Activated CD8-positive, alpha-beta T cell treated with anti-CD3 and anti-CD28 coated beads, Interleukin-2, amount 10 ng/mL, durations not matched to agents 7 days and 5 days (primary cell): Measurements from ENCODE around the gene CDK5. TPM values are rescaled to one million over a fixed set of nuclear protein-coding genes. Genes with fewer than 3 reads are reported as not detected.
A peak's percentile ranks its signal among the peaks of the same experiment; 100 is the strongest.
"Not testable (repeated sequence)": the region's sequence is repeated elsewhere in the genome, so short reads cannot be mapped to it uniquely, and the experiment has no call there.

ENCODE experiments used
- ATAC-seq: fragments of 150-1000 bp; cut with Tn5 transposase; one replicate; pipeline ENCODE4 v1.10.0; 2021; ENCODE audit warnings: moderate library complexity
- CTCF ChIA-PET: fragments of 350-600 bp; sonication (Branson Sonifier 250); formaldehyde crosslinking; loops from one replicate; lab custom pipeline; 2021; ENCODE audit warnings: antibody characterized with exemption; lab: Charles Lee
- POLR2A ChIA-PET: fragments of 350-600 bp; sonication (Branson Sonifier 250); formaldehyde crosslinking; loops from one replicate; lab custom pipeline; 2021; ENCODE audit warnings: antibody characterized with exemption; lab: Charles Lee
- DNase-seq: peaks from one replicate; pipeline ENCODE4 v3.0.0-alpha.2; 2020
- H3K27ac Mint-ChIP-seq: one replicate; pipeline ENCODE4 v1.8.0; 2021; ENCODE audit warnings: mild to moderate bottlenecking, mixed read lengths
- H3K27me3 Mint-ChIP-seq: one replicate; pipeline ENCODE4 v1.8.0; 2021; ENCODE audit warnings: low read depth, mixed read lengths
- H3K36me3 Mint-ChIP-seq: one replicate; pipeline ENCODE4 v1.8.0; 2021; ENCODE audit warnings: low read depth, mixed read lengths
- H3K4me1 Mint-ChIP-seq: one replicate; pipeline ENCODE4 v1.8.0; 2021; ENCODE audit warnings: low read depth, mixed read lengths
- H3K4me3 Mint-ChIP-seq: one replicate; pipeline ENCODE4 v1.8.0; 2021; ENCODE audit warnings: mild to moderate bottlenecking, mixed read lengths
- H3K9me3 Mint-ChIP-seq: one replicate; pipeline ENCODE4 v1.8.0; 2022; ENCODE audit warnings: mixed read lengths; ENCODE audit not compliant: insufficient read depth
- total RNA-seq, 2 experiments: library from RNA; stranded (reverse); gene quantifications; one replicate each; pipeline ENCODE4 v1.2.3, GENCODE V29; 2021

Gene CDK5
- total RNA-seq, 2 experiments from 2014 or later, result 20.3 to 21.0 TPM

DNA sequence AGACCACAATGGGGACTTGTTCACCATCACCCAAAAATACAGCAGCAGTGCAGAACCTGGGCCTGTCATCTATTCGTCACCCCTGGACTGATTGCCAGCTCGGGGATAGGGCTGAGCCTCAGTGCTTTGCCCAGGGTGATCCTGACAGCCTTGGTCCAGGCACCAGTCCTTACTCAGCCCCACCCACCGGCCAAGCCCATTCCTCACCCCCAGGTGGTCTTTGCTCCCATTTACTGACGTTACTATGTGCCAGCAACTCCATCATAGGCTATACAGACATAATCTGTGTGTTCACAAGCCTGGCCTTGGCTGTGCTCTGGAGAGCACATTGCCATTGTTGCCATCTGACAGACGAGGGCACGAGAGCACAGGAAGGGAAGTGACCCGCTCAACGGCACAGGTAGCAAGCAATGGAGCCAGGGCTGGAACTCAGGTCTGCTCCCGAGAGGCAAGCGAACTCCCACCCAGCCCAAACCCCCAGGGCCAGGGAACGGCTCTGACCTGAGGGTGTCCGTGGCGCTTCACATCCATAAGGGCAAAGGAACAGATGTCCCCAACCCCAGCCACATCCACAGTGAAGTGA lies 40.2 kb downstream of the CDK5 start:
- H3K27ac Mint-ChIP-seq, result peak overlapping the region; percentile 65
- POLR2A ChIA-PET, result interaction anchor here (1.2 kb wide), 1 partner anchor 9 kb away, joined by 3 read pairs; no protein-coding TSS in a partner anchor
- H3K4me1 Mint-ChIP-seq, result peaks cover 65% of the 10 kb centered on the region
- ATAC-seq (no peak), DNase-seq (no peak)
- peak overlapping the region; percentile 69 for H3K4me3 Mint-ChIP-seq
- H3K36me3 Mint-ChIP-seq, result peaks cover 14% of the 10 kb centered on the region
- H3K27me3 Mint-ChIP-seq, result peaks cover 28% of the 10 kb centered on the region
- CTCF ChIA-PET, result interaction anchor here (0.8 to 3.9 kb wide), 16 partner anchors 9 to 209 kb away, joined by 3 to 53 read pairs (median 5); partner anchors contain the start of genes ABCB8, ABCF2, FASTK and NOS3
- no peaks in the 10 kb centered on the region for H3K9me3 Mint-ChIP-seq

DNA sequence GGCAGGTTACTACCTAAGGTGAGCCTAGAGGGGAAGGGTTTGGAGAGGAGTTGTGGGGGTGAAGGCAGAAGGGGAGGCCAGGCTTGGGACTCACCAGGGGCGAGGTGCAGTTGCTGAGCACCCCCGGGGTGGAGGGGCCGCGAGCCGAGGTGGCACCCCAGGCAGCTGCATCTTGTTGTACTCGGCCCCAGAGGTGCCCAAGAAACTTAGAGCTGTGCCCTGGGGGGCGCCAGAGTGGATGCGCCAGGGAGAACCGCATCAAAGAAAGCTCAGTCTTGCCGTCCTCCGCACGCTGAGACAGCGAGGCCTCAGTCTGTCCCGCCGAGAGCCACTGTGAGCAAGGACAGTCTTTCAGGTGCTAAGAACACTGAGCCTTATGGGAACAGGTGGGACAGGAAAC lies 40.8 kb downstream of the CDK5 start:
- DNase-seq (no peak), ATAC-seq (no peak)
- H3K4me3 Mint-ChIP-seq, result peak overlapping the region; percentile 69
- ChIA-PET CTCF (interaction anchor here (1.1 to 3.9 kb wide), 8 partner anchors 8 to 210 kb away, joined by 3 to 50 read pairs (median 6); partner anchors contain the start of genes ABCB8, ABCF2 and SLC4A2), POLR2A (interaction anchor here (1.2 kb wide), 1 partner anchor 9 kb away, joined by 3 read pairs; no protein-coding TSS in a partner anchor)
- no peaks in the 10 kb centered on the region for H3K9me3 Mint-ChIP-seq
- peaks cover 28% of the 10 kb centered on the region for H3K27me3 Mint-ChIP-seq
- peaks cover 70% of the 10 kb centered on the region for H3K4me1 Mint-ChIP-seq
- peak overlapping the region; percentile 65 for H3K27ac Mint-ChIP-seq
- H3K36me3 Mint-ChIP-seq, result peaks cover 14% of the 10 kb centered on the region

DNA sequence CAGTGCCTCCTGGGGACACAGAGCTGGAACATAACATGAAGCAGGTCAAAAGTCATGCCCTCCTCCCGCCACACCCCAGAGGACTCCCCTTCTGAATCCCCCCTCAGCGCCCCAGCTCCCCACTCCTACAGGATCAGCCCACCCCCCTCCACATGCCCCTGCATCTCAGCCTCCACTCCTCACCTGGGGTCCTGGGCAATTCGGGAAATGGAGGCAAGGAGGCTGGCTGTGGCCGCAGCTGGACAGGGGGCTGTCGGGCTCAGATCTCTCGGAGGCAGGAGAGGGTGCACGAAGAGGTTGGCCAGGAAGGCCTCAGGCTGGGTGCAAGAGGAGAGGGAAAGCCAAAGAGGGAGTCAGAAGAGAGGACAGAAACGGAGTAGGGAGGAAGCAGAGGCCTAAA lies 41.2 kb downstream of the CDK5 start:
- POLR2A ChIA-PET, result no interaction called here
- H3K4me3 Mint-ChIP-seq, result no peak overlapping the region
- H3K27ac Mint-ChIP-seq, result no peak overlapping the region
- ATAC-seq (no peak), DNase-seq (no peak)
- peaks cover 74% of the 10 kb centered on the region for H3K4me1 Mint-ChIP-seq
- no peaks in the 10 kb centered on the region for H3K9me3 Mint-ChIP-seq
- CTCF ChIA-PET, result interaction anchor here (1.1 to 3.9 kb wide), 5 partner anchors 8 to 118 kb away, joined by 4 to 50 read pairs (median 5); partner anchors contain the start of gene ABCB8
- peaks cover 28% of the 10 kb centered on the region for H3K27me3 Mint-ChIP-seq
- peaks cover 14% of the 10 kb centered on the region for H3K36me3 Mint-ChIP-seq

DNA sequence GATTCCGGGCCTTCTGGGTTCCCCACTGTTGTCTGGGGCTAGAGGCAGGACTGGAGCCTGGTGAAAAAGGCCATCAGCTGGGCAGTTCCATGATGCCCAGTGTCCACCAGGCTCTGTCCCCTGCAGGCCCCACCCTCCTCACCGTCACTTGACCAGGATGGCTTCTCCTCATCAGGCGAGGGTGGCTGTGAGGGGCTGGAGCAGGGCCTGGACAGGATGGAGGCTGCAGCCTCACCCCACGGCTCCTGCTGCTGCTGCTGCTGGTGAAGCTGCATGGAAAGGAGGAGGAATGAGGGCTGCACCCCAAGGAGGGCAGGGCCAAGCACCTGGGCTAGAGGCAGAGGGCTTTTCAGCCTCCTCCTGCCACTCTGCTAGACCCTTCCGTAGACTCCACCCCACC lies 41.7 kb downstream of the CDK5 start:
- no peak overlapping the region for H3K4me3 Mint-ChIP-seq

DNA sequence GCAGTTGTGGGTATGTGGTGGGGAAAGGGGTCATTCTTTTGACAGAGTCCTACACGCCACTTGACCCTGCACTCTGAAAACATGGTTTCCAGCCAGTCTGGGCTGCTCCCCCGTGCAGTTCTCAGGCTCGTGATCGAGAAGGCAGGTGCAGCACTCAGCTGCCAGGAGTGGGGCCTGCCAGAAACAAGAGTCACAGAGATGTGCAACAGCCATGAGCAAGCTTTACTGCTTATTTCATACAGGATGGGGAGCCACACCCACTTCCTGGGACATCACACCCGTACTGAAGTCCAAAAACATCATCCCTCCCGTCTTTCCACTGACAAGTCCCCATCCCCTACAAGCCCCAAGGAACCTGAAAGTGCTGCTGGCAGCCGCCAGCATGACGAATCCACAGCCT lies 42.7 kb downstream of the CDK5 start:
- ChIA-PET CTCF (interaction anchor here (1.2 to 1.7 kb wide), 2 partner anchors 25 to 52 kb away, joined by 3 to 4 read pairs; no protein-coding TSS in a partner anchor), POLR2A (interaction anchor here (0.7 kb wide), 1 partner anchor 13 kb away, joined by 3 read pairs; the partner anchor contains the start of gene ABCB8)
- H3K36me3 Mint-ChIP-seq, result peaks cover 14% of the 10 kb centered on the region
- H3K27ac Mint-ChIP-seq, result peak overlapping the region; percentile 94
- ATAC-seq (no peak), DNase-seq (peak; percentile 58)
- H3K9me3 Mint-ChIP-seq, result no peaks in the 10 kb centered on the region
- H3K4me1 Mint-ChIP-seq, result peaks cover 88% of the 10 kb centered on the region
- peaks cover 16% of the 10 kb centered on the region for H3K27me3 Mint-ChIP-seq
- peak overlapping the region; percentile 78 for H3K4me3 Mint-ChIP-seq

More for the DNA sequence above, 41.7 kb downstream of the CDK5 start:
- ATAC-seq, result no peak
- ChIA-PET CTCF (interaction anchor here (1.1 kb wide), 1 partner anchor 118 kb away, joined by 4 read pairs; no protein-coding TSS in a partner anchor), POLR2A (no interaction called here)
- no peaks in the 10 kb centered on the region for H3K9me3 Mint-ChIP-seq
- peaks cover 23% of the 10 kb centered on the region for H3K27me3 Mint-ChIP-seq
- DNase-seq, result no peak
- H3K27ac Mint-ChIP-seq, result no peak overlapping the region
- H3K4me1 Mint-ChIP-seq, result peaks cover 77% of the 10 kb centered on the region
- H3K36me3 Mint-ChIP-seq, result peaks cover 14% of the 10 kb centered on the region

DNA sequence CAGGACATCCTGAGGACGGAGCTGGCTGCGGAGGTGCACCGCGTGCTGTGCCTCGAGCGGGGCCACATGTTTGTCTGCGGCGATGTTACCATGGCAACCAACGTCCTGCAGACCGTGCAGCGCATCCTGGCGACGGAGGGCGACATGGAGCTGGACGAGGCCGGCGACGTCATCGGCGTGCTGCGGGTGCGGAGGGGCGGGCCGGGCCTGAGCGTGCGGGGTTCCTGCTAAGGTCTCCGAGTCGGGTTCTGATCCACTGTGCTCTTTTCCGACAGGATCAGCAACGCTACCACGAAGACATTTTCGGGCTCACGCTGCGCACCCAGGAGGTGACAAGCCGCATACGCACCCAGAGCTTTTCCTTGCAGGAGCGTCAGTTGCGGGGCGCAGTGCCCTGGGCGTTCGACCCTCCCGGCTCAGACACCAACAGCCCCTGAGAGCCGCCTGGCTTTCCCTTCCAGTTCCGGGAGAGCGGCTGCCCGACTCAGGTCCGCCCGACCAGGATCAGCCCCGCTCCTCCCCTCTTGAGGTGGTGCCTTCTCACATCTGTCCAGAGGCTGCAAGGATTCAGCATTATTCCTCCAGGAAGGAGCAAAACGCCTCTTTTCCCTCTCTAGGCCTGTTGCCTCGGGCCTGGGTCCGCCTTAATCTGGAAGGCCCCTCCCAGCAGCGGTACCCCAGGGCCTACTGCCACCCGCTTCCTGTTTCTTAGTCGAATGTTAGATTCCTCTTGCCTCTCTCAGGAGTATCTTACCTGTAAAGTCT lies 43.8 kb downstream of the CDK5 start:
- POLR2A ChIA-PET, result interaction anchor here (0.9 kb wide), 1 partner anchor 45 kb away, joined by 3 read pairs; the partner anchor contains the start of gene SLC4A2
- H3K4me1 Mint-ChIP-seq, result peaks cover 88% of the 10 kb centered on the region
- H3K9me3 Mint-ChIP-seq, result no peaks in the 10 kb centered on the region
- ATAC-seq (peak; percentile 67), DNase-seq (peak; percentile 95)
- H3K27ac Mint-ChIP-seq, result peak overlapping the region; percentile 94
- peaks cover 14% of the 10 kb centered on the region for H3K36me3 Mint-ChIP-seq
- H3K4me3 Mint-ChIP-seq, result peak overlapping the region; percentile 78
- CTCF ChIA-PET, result interaction anchor here (0.7 to 1.7 kb wide), 4 partner anchors 14 to 116 kb away, joined by 3 to 6 read pairs (median 4); partner anchors contain the start of gene ABCB8
- H3K27me3 Mint-ChIP-seq, result peaks cover 11% of the 10 kb centered on the region

DNA sequence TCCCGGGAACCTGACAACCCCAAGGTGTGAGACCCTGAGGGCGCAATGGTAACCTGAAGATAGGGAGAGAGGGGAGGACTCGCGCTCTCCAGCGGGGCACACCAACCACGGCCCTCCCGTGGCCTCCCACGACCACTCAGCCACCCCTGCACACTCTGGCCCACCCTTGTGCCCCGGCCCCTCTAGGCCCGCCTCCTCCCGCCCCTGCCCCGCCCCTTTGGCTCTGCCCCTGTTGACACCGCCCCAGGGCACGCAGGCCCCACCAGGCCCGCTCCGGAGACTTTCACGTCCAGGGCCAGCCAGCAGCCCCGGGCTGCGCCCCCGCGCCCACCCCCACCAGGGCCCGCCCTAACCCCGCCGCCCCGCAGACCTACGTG lies 44.4 kb downstream of the CDK5 start:
- ATAC-seq (no peak), DNase-seq (no peak)
- H3K4me1 Mint-ChIP-seq, result peaks cover 89% of the 10 kb centered on the region
- peaks cover 13% of the 10 kb centered on the region for H3K36me3 Mint-ChIP-seq
- H3K4me3 Mint-ChIP-seq, result no peak overlapping the region
- ChIA-PET POLR2A (no interaction called here), CTCF (interaction anchor here (0.7 to 1.7 kb wide), 4 partner anchors 15 to 115 kb away, joined by 3 to 6 read pairs (median 4); partner anchors contain the start of gene ABCB8)
- H3K9me3 Mint-ChIP-seq, result no peaks in the 10 kb centered on the region
- peaks cover 7% of the 10 kb centered on the region for H3K27me3 Mint-ChIP-seq
- no peak overlapping the region for H3K27ac Mint-ChIP-seq

DNA sequence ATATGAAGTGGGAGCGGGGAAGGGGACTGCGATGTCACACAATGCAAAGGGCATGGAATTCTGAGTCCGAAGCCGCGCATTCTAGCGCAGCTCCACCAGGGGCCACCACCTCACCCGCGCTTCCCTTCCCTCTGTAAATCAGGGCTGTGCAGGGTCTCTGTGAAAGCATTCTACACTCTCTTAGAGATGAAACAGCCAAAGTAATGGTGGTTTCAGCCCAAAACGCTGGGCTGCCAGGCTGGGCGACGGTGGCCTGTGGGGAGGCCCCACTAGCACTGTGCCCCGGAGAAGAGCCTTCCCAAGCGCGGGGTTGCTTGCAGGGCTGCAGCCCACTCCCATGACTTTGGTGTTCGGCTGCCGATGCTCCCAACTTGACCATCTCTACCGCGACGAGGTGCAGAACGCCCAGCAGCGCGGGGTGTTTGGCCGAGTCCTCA lies 44.8 kb downstream of the CDK5 start:
- DNase-seq, result no peak
- POLR2A ChIA-PET, result no interaction called here
- peaks cover 3% of the 10 kb centered on the region for H3K27me3 Mint-ChIP-seq

DNA sequence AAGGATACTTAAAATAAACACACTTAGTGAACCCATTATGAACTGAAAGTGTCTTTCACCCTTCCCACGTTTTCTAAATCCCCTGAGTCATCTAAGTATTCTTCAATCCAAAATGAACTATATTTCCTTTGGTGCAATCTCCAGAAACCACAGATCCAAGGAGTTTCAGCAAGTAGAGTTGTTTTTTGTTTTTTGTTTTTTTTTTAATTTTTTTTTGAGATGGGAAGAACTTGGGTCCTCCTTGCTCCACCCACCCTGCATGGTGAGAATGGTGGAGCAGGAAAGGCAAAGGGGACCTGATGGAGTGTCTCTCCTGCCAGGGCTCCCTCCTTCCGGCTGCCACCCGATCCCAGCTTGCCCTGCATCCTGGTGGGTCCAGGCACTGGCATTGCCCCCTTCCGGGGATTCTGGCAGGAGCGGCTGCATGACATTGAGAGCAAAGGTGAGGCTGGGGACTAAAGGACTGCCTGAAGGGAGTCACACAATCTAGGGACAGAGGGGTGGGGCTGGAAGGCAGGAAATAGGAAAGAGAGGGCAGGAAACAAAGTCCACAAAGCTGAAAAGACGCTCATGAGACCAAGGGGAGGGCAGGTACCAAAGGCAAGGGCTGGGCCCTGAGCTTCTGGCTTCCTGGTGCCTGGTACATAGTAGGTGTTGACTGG lies 45.5 kb downstream of the CDK5 start:
- H3K4me3 Mint-ChIP-seq, result peak overlapping the region; percentile 23
- POLR2A ChIA-PET, result no interaction called here
- no peak for DNase-seq

More for the DNA sequence above, 44.8 kb downstream of the CDK5 start:
- H3K9me3 Mint-ChIP-seq, result no peaks in the 10 kb centered on the region
- H3K36me3 Mint-ChIP-seq, result peaks cover 11% of the 10 kb centered on the region
- CTCF ChIA-PET, result interaction anchor here (1.0 kb wide), 1 partner anchor 15 kb away, joined by 3 read pairs; the partner anchor contains the start of gene ABCB8
- H3K4me3 Mint-ChIP-seq, result peak overlapping the region; percentile 31
- no peak for ATAC-seq
- peaks cover 89% of the 10 kb centered on the region for H3K4me1 Mint-ChIP-seq
- peak overlapping the region; percentile 14 for H3K27ac Mint-ChIP-seq

DNA sequence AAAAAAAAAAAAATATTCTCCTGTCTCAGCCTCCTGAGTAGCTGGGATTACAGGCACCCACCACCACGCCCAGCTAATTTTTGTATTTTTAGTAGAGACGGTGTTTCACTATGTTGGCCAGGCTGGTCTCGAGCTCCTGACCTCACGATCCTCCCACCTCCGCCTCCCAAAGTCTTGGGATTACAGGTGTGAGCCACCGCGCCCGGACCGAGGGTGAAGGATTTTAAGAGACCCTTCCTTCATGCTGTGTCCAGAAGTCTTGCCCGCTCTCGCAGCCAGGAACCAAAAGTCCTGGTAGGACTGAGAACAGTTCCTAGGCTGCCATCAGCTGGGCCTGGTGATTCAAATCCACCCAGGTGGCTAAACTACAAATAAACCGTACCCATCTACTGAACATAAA lies 46.1 kb downstream of the CDK5 start:
- CTCF ChIA-PET, result interaction anchor here (1.0 to 5.3 kb wide), 7 partner anchors 10 to 133 kb away, joined by 3 to 23 read pairs (median 5); partner anchors contain the start of gene ABCB8
- H3K27me3 Mint-ChIP-seq, DNase-seq, POLR2A ChIA-PET, ATAC-seq, H3K9me3 Mint-ChIP-seq: not testable (repeated sequence)
- Mint-ChIP-seq H3K27ac (peak overlapping the region; percentile 84), H3K4me3 (peak overlapping the region; percentile 3), H3K36me3 (peaks cover 11% of the 10 kb centered on the region), H3K4me1 (peaks cover 86% of the 10 kb centered on the region)

More for the DNA sequence above, 45.5 kb downstream of the CDK5 start:
- H3K36me3 Mint-ChIP-seq, result peaks cover 11% of the 10 kb centered on the region
- H3K9me3 Mint-ChIP-seq, result no peaks in the 10 kb centered on the region
- no peak for ATAC-seq
- peak overlapping the region; percentile 84 for H3K27ac Mint-ChIP-seq
- CTCF ChIA-PET, result interaction anchor here (0.7 to 3.2 kb wide), 5 partner anchors 8 to 49 kb away, joined by 3 to 14 read pairs (median 5); partner anchors contain the start of gene ABCB8
- H3K4me1 Mint-ChIP-seq, result peaks cover 89% of the 10 kb centered on the region
- no peaks in the 10 kb centered on the region for H3K27me3 Mint-ChIP-seq

DNA sequence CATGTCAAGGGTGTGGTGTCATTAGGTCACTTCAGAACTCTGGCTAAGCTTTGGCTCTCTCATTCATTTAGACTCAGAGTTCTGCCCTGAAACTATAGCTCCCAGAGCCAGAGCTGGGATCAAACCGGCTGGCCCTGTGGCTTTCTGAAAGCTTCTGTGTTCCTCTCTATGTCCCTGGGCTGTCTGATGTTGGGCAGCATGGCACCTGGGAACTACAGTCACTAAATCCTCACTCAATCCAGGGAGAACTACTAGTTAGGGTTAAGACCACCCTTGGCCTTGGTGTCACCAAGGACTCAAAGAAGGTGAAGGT lies 46.6 kb downstream of the CDK5 start:
- Mint-ChIP-seq H3K9me3 (no peaks in the 10 kb centered on the region), H3K27me3 (no peaks in the 10 kb centered on the region), H3K36me3 (peaks cover 9% of the 10 kb centered on the region), H3K27ac (peak overlapping the region; percentile 91), H3K4me1 (peaks cover 82% of the 10 kb centered on the region), H3K4me3 (peak overlapping the region; percentile 57)
- POLR2A ChIA-PET, result interaction anchor here (0.8 kb wide), 1 partner anchor 11 kb away, joined by 3 read pairs; no protein-coding TSS in a partner anchor
- ATAC-seq, result no peak
- CTCF ChIA-PET, result interaction anchor here (0.8 to 6.4 kb wide), 12 partner anchors 9 to 132 kb away, joined by 3 to 35 read pairs (median 5); partner anchors contain the start of gene ABCB8
- no peak for DNase-seq
